Breast epithelium (tissue), 4 donors: ENCODE data around the gene SNX5. TPM values are rescaled to one million over a fixed set of nuclear protein-coding genes. Genes with fewer than 3 reads are reported as not detected.

Experiments
- DNase-seq, 2 donors: peaks; one replicate each; pipeline ENCODE4 v3.0.0-alpha.2; 2019; ENCODE audit warnings: low spot score in 2 of 2
- H3K27ac ChIP-seq, 2 donors: fragments of 200-600 bp; sonication (generic) in 1 of 2; one replicate each; pipeline ENCODE4 v1.5.1; 2016 to 2019; ENCODE audit warnings: mild to moderate bottlenecking in 1 of 2
- H3K27me3 ChIP-seq, 2 donors: fragments of 200-600 bp; sonication (generic) in 1 of 2; one replicate each; pipeline versions ENCODE4 v1.5.1 to v1.6.0; 2017 to 2019; ENCODE audit warnings: control low read depth in 1 of 2, mild to moderate bottlenecking in 1 of 2
- H3K36me3 ChIP-seq: fragments of 200-600 bp; one replicate; pipeline ENCODE4 v1.5.1; 2019
- H3K4me1 ChIP-seq, 2 donors: fragments of 200-600 bp; sonication (generic); one replicate each; pipeline ENCODE4 v1.5.1; 2016 to 2019; ENCODE audit warnings: control low read depth in 1 of 2
- H3K4me3 ChIP-seq, 3 donors: fragments of 200-600 bp; sonication (generic); 1 replicate in 2 of 3; 2 replicates in 1 of 3; pipeline ENCODE4 v1.5.1; 2016 to 2019; ENCODE audit warnings: mild to moderate bottlenecking in 3 of 3, moderate library complexity in 2 of 3
- H3K9me3 ChIP-seq, 2 donors: fragments of 200-600 bp; sonication (generic) in 1 of 2; one replicate each; pipeline ENCODE4 v1.5.1; 2016 to 2019; ENCODE audit warnings: control low read depth in 1 of 2
- POLR2A ChIP-seq: fragments of 450-650 bp; IDR thresholded peaks from one replicate; pipeline ENCODE4 v1.6.1; 2016; ENCODE audit warnings: antibody characterized with exemption, mild to moderate bottlenecking, moderate library complexity
- POLR2AphosphoS5 ChIP-seq, 3 donors: sonication (generic); formaldehyde crosslinking; IDR thresholded peaks; one replicate each; pipeline ENCODE4 v1.6.1; 2017; ENCODE audit warnings: antibody characterized with exemption in 3 of 3
- intact Hi-C: fragments of 100-400 bp; cut with DNase I; formaldehyde crosslinking; loops from one replicate; pipeline ENCODE4 v1.15.1; 2023; ENCODE audit warnings: low total_unique reads
- total RNA-seq, 3 donors: library from RNA; depleted of rRNA; stranded (reverse); fragments of >200 nt; gene quantifications; one replicate each; pipeline ENCODE4 v1.1.0, GENCODE V29; 2016
- TF ChIP-seq, protein P1 (sequence below), 3 donors: fragments of 450-650 bp; IDR thresholded peaks; one replicate each; pipeline ENCODE4 v1.5.1; 2016 to 2017; ENCODE audit warnings: antibody characterized with exemption in 3 of 3, mild to moderate bottlenecking in 3 of 3, moderate library complexity in 3 of 3

Gene SNX5
- total RNA-seq, 3 donors from 2014 or later: 96.7 to 127 (median 122) TPM

DNA sequence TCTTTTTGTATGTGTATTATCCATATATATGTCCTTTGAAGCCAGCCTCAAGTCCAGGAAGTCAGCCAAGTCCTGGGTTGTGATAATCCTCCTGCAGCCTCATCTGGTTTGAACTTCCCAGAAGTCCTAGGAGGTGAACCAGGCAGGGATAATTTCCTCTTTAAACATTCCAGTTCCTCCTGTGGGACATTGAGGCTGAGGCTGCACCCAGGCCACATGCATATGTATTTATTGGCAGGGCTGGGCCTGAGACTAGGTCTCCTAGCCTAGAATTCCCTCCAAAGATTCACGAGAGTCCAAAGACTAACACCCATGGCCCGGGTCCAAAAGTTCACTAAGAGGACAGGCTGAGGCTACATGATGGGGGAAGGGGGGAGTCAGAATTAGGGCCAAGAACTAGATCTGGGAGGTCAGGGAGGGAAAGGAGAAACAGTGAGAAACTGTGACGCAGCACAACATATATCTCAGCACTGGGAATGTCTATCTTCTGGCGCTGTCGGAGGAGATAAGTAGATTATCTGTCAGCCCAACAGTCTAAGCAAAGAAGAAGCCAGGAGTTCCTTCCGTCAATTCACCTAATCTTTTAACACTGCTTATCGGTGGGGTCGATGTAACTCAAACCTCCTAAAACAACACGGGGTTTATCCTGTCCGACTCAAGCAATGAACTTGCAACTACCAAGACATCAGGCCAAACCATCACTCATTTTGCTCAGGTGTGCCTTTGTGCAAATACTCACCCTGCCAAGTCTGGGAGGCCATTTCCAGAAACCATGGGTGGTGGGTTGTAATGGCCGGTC is 43.3 kb downstream of the SNX5 start:
- TF ChIP-seq, protein P1, sequence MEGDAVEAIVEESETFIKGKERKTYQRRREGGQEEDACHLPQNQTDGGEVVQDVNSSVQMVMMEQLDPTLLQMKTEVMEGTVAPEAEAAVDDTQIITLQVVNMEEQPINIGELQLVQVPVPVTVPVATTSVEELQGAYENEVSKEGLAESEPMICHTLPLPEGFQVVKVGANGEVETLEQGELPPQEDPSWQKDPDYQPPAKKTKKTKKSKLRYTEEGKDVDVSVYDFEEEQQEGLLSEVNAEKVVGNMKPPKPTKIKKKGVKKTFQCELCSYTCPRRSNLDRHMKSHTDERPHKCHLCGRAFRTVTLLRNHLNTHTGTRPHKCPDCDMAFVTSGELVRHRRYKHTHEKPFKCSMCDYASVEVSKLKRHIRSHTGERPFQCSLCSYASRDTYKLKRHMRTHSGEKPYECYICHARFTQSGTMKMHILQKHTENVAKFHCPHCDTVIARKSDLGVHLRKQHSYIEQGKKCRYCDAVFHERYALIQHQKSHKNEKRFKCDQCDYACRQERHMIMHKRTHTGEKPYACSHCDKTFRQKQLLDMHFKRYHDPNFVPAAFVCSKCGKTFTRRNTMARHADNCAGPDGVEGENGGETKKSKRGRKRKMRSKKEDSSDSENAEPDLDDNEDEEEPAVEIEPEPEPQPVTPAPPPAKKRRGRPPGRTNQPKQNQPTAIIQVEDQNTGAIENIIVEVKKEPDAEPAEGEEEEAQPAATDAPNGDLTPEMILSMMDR (IDR thresholded peaks at IDR 0.05): no peak
- TF ChIP-seq POLR2A (no peak), POLR2AphosphoS5 (IDR thresholded peaks at IDR 0.05) (no peak)
- H3K9me3 ChIP-seq: no peaks in the 10 kb centered on the region
- H3K4me1 ChIP-seq: no peaks in the 10 kb centered on the region
- no peak overlapping the region for H3K4me3 ChIP-seq
- no peak for DNase-seq
- H3K27ac ChIP-seq: no peak overlapping the region
- no peaks in the 10 kb centered on the region for H3K27me3 ChIP-seq
- no peaks in the 10 kb centered on the region for H3K36me3 ChIP-seq
- intact Hi-C loops: no loop called here

DNA sequence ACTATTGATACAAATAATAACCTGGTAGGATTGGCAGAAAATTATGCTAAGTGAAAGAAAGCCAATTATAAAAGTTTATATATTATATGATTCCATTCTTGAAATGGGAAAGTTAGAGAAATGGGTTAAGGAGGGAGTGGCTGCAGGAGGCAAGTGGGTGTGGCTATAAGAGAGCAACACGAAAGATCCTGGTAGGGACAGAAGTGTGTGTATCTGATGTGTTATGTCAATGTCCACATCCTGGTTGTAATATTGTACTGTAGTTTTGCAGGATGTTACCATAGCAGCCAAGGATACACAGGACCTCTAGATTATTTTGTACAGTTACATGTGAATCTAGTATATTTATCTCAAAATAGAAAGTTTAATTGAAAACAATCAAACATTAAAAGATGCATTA is 46.8 kb downstream of the SNX5 start:
- Histone ChIP-seq H3K36me3 (no peaks in the 10 kb centered on the region), H3K4me3 (no peak overlapping the region), H3K27me3 (no peaks in the 10 kb centered on the region), H3K4me1 (no peaks in the 10 kb centered on the region), H3K9me3 (no peaks in the 10 kb centered on the region), H3K27ac (no peak overlapping the region)
- intact Hi-C loops: no loop called here
- DNase-seq: no peak
- TF ChIP-seq POLR2AphosphoS5 (IDR thresholded peaks at IDR 0.05): no peak
- TF ChIP-seq, protein P1 (IDR thresholded peaks at IDR 0.05): no peak

DNA sequence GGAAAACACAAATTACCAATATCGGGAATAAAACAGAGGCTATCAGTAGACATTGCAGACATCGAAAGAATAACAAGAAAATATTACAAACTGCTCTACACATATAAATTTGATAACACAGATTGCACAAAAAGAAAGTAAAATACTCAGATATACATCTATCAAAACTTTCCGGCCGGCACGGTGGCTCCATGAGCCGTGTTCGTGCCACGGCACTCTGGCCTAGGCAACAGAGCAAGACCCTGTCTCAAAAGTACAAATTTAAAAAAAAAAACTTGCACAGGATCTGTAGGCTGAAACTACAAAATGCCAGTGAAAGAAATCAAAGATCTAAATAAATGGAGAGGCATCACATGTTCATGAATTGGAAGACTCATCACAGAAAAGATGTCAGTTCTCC is 49.4 kb downstream of the SNX5 start:
- Histone ChIP-seq H3K27me3 (no peaks in the 10 kb centered on the region), H3K4me1 (no peaks in the 10 kb centered on the region), H3K36me3 (no peaks in the 10 kb centered on the region), H3K4me3 (no peak overlapping the region), H3K27ac (no peak overlapping the region), H3K9me3 (no peaks in the 10 kb centered on the region)
- intact Hi-C loops: no loop called here
- TF ChIP-seq POLR2AphosphoS5 (IDR thresholded peaks at IDR 0.05): no peak
- TF ChIP-seq, protein P1 (IDR thresholded peaks at IDR 0.05): no peak
- TF ChIP-seq POLR2A: no peak
- DNase-seq: no peak

DNA sequence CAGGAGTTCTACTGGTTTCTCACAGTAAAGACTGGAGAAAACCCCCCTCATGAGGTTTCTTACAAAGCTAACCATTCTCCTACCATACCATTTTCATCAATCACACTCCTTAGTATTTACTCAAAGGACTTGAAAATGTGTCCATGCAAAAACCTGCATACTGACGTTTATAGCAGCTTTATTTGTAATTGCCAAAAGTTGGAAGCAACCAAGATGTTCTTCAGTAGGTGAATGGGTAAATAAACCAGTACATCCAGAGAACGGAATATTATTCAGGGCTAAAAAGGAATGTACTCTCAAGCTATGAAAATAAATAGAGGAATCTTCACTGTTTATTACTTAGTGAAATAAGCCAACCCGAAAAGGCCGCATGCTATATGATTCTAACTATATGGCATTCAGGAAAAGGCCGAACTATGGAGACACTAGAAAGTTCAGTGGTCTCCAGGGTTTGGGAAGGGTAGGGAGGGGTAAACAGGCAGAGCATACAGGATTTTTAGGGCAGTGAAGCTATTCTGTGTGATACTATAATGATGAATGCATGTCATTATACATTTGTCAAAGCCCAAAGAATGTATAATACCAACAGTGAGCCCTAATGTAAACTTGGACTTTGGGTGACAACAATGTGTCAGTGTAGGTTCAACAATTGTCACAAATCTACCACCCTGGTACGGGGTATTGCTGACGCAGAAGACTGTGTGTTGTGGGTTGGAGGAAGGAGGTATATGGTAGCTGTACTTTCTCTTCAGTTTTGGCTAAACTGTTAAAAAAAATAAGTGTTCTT is 50.6 kb downstream of the SNX5 start:
- no peaks in the 10 kb centered on the region for H3K36me3 ChIP-seq

More for the DNA sequence above, 50.6 kb downstream of the SNX5 start:
- Histone ChIP-seq H3K27ac (no peak overlapping the region), H3K9me3 (no peaks in the 10 kb centered on the region), H3K27me3 (no peaks in the 10 kb centered on the region), H3K4me1 (no peaks in the 10 kb centered on the region), H3K4me3 (no peak overlapping the region)
- TF ChIP-seq POLR2AphosphoS5 (IDR thresholded peaks at IDR 0.05) (no peak), POLR2A (no peak)
- TF ChIP-seq, protein P1 (IDR thresholded peaks at IDR 0.05): no peak
- intact Hi-C loops: no loop called here
- no peak for DNase-seq
